ENCODE results near the gene SPPL2A.
"Not testable (repeated sequence)": the region's sequence is repeated elsewhere in the genome, so short reads cannot be mapped to it uniquely, and the experiment has no call there.

SPPL2A gene

GRCh38 chr15:50764461-50765194 lies 878 bp downstream of the SPPL2A start:
- DNase-seq, result no peak

GRCh38 chr15:50758712-50759205 lies 6.7 kb downstream of the SPPL2A start:
- DNase-seq, result no peak

GRCh38 chr15:50753463-50753862 lies 12.0 kb downstream of the SPPL2A start:
- no peak for DNase-seq

GRCh38 chr15:50751394-50751793 lies 14.1 kb downstream of the SPPL2A start:
- DNase-seq, result no peak

DNA sequence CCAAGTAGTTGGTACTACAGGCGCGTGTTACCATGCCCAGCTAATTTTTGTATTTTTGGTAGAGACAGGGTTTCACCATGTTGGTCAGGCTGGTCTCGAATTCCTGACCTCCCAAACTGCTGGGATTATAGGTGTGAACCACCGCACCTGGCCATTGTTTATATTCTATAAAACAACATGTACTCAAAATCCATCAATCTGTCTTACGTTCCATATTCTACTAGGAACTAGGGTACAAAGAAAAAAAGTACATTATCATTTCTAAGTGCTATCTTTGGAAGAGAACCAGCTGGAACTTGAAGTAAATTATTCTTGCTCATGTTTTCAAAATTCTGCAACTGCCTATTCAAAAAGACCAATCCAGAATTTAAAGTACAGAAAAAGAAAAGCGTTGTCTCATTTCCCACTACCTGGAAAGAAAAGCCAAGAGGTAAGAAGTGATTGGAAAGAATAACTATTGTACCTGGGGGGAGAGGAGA lies 15.2 kb downstream of the SPPL2A start:
- no peak for DNase-seq

DNA sequence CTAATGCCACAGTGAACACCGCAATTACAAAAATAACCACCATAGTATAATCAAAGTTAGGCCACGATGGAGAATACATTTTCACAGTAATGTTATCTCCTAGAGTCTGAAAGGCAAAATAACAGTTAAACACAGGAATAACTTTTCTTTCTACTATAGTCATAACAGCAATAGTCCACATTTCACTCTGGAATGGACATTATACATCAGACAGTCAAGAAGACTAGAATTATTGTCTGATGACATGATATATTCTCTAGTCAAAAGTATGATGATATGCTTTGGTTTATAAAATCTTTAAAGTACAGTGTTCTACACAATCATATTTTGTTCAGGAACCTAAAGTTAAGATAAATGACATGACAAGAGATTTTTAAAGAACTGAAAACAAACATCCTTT lies 18.0 kb downstream of the SPPL2A start:
- DNase-seq, result no peak

GRCh38 chr15:50744601-50745000 lies 20.9 kb downstream of the SPPL2A start:
- DNase-seq, result no peak

GRCh38 chr15:50740955-50741354 lies 24.6 kb downstream of the SPPL2A start:
- DNase-seq, result no peak

- no peak for DNase-seq
These were observed 28.7 kb downstream of the SPPL2A start for GRCh38 chr15:50736823-50737222.

GRCh38 chr15:50735156-50735555 lies 30.4 kb downstream of the SPPL2A start:
- no peak for DNase-seq

DNA sequence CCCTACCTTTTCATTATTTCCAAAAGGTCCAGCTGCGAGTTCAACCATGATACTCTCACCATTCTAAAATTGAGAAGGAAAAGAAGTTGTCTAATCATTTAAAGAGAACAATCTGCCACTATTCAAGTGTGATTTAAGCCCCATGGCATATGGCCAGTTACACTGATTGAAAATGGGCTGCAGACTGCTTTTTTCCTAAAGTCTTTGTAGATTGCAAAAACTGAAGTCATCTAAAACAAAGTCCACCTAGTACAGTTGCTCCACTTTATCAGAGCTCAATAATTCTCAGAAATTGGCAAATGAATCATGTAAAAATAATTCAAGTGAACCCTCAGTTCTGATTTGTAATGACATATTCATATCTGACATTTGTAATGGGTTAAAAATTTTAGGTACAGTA lies 39.2 kb downstream of the SPPL2A start:
- DNase-seq, result no peak

DNA sequence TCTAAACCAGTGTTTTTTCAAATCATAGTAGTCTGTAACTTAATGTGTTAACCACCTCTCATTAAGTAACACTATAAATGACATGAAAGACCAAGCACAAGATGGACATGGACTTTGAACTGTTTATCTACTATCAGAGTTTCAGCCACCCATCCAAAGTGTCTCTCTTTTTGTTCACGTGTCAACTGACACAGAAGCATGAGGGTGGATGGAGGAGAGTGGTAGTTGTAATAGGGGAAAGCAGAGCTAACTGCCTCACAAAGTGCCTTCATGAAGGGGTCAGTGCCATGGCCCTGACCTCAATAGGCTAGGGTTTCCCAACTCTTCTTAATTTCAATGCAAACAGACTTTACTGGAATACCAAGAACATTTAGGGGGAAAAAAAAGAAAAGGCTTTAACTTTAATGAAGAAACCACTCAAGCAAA lies 46.8 kb downstream of the SPPL2A start:
- DNase-seq, result no peak

DNA sequence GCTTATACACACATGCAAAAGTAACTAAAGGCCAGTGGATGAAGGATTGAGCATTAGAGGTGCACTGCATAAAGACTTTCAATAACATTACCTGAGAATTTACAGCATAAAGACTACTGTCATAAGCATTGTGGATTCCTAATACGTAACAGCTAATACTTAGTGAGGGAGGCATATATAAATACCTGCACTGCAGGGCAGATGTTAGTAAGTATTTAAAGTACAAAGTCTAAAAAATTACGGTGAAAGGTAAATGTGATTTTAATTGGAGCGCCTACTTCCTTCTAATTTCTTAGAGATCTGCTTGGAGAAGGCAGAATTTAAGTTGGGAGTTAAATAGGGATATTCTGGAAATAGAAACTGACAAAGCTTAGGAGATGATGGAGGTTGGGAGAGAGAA lies 53.5 kb downstream of the SPPL2A start:
- no peak for DNase-seq

- DNase-seq, result no peak
These were observed 54.9 kb downstream of the SPPL2A start for GRCh38 chr15:50710585-50710984.

DNA sequence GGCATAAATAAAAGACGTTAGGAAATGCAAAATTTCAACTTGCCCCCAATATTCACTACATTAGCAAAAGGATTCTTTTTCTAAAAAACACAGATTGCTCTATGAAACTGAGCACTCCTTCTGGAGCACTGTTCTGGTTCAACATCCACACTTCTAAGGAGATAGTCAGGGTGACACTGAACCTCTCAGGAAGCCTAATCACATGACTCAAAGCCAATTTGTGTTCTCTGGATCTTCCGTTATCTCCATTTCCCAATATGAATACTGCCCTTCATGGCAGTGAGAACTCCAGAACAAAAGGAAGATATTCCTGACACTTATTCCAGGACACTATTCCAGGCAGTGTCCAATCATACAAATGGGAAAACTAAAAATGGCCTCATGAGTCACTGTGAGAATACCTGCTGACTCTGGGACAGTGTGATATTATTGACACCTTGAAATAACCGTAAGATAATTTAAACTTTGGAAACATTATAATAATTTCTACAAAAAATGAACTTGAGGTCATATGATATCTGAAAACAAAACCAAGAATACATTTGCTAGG lies 57.6 kb downstream of the SPPL2A start:
- DNase-seq, result no peak

DNA sequence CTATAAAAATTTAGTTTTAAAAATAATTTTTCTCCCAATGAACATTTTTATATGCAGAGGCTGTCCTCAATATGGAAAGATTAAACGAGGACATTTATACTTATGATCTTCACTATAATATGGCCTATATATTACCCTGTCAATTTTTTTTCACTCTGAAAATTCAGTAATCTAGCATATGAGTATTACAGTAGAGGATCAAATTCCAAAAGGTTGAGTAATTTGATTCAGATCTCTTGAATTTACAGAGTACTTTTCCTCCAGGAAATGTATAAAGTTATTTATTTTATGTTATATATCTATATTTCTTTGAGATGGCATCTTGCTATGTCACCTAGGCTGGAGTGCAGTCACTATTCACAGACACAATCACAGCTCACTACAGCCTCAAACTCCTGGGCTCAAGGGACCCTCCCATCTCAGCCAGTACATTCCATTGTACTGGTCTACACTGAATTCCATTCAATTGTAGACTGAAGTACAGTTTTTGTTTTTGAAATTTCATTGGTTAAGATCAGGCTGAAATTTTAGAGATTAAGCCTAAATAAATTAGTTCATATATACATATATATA lies 62.7 kb downstream of the SPPL2A start:
- no peak for DNase-seq

GRCh38 chr15:50698101-50698500 lies 67.4 kb downstream of the SPPL2A start:
- no peak for DNase-seq

GRCh38 chr15:50697109-50697797 lies 68.3 kb downstream of the SPPL2A start:
- DNase-seq, result no peak

- DNase-seq, result not testable (repeated sequence)
These were observed 70.8 kb downstream of the SPPL2A start for GRCh38 chr15:50694634-50695165.

GRCh38 chr15:50687302-50687902 lies 78.1 kb downstream of the SPPL2A start:
- DNase-seq, result no peak

DNA sequence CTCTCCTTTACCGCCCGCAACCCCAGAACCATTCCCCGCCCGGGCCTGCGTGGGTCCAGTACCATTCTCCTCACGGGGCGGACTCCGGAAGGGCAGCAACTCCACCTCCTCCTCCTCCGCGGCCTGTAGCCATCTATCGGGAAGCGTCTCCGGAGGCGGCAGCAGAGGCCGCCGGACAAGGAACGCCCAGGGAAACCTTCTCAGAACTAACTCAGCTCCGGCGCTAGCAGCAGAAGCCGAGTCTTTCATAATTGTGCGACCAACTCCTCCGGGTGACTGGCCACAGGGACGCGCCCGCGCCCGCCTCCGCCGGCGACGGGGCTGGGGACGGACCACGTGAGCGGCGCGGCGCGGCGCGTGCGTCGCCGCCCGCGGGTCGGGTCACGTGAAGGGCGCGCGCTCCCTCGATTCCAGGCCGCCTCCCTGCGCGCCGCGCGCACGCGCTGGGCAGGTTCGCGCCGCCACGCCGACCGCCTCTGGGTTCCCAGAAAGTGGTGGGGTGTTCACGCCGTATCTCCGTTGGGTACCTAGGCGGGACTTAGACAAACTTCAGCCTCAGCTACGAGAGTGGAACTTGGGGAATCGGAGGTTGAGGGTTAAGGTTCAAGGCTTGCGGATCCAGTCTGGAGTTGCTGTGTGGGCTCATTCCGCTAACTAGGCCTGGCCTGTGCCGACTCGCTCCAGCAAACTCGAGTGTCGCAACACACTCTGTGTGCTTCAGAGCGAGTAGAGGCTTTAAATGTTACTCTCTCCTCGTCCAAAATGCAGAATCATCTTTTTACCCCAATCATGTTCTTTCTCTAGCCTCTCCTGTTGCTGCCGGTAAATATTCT lies 78.8 kb downstream of the SPPL2A start, which contains the start of gene TRPM7:
Gene TRPM7, minus strand, starts transcription at position 329 of the 833 bp plus-strand sequence. Its CDS starts 264 bp downstream, at position 65.
- peak; percentile 57 to 79 for DNase-seq

Measured in NCI-H1930 (cell line).